Natural killer cell (primary cell): ENCODE results near the gene MAD2L2. TPM values are rescaled to one million over a fixed set of nuclear protein-coding genes. Genes with fewer than 3 reads are reported as not detected.

ENCODE experiments used
- ATAC-seq, 3 donors: fragments of 150-1000 bp in 2 of 3; fragments of 200-7000 bp in 1 of 3; cut with Tn5 transposase; 1 replicate in 1 of 3; 2 replicates in 2 of 3; pipeline ENCODE4 v1.10.0; 2021; ENCODE audit warnings: mild to moderate bottlenecking in 2 of 3, moderate library complexity in 2 of 3
- DNase-seq, 2 donors: peaks; one replicate each; pipeline versions ENCODE4 v3.0.0 to v3.0.0-alpha.2; 2013 to 2021; ENCODE audit warnings: mixed read lengths in 1 of 2
- H3K27ac ChIP-seq: one replicate; pipeline ENCODE4 v1.5.1; 2013; ENCODE audit warnings: mild to moderate bottlenecking, low read length
- H3K27me3 ChIP-seq: one replicate; pipeline ENCODE4 v1.6.1; 2013; ENCODE audit warnings: low read length; ENCODE audit not compliant: control insufficient read depth, insufficient read depth
- H3K36me3 ChIP-seq: one replicate; pipeline ENCODE4 v1.6.1; 2013; ENCODE audit warnings: low read length; ENCODE audit not compliant: control insufficient read depth, insufficient read depth
- H3K4me1 ChIP-seq: one replicate; pipeline ENCODE4 v1.6.1; 2013; ENCODE audit warnings: low read length; ENCODE audit not compliant: control insufficient read depth, insufficient read depth
- H3K4me3 ChIP-seq: one replicate; pipeline ENCODE4 v1.5.1; 2013; ENCODE audit warnings: low read length
- H3K9me3 ChIP-seq: one replicate; pipeline ENCODE4 v1.6.1; 2013; ENCODE audit warnings: low read length; ENCODE audit not compliant: control insufficient read depth, insufficient read depth
- H3K27ac Mint-ChIP-seq, 2 donors: one replicate each; pipeline ENCODE4 v1.8.0; 2022; ENCODE audit warnings: mild to moderate bottlenecking in 2 of 2, mixed read lengths in 2 of 2, moderate library complexity in 1 of 2
- H3K27me3 Mint-ChIP-seq, 2 donors: one replicate each; pipeline ENCODE4 v1.8.0; 2022; ENCODE audit warnings: low read depth in 2 of 2, mixed read lengths in 2 of 2
- H3K36me3 Mint-ChIP-seq: one replicate; pipeline ENCODE4 v1.8.0; 2022; ENCODE audit warnings: mixed read lengths
- H3K4me1 Mint-ChIP-seq, 2 donors: one replicate each; pipeline ENCODE4 v1.8.0; 2022; ENCODE audit warnings: mixed read lengths in 2 of 2
- H3K4me3 Mint-ChIP-seq: one replicate; pipeline ENCODE4 v1.8.0; 2022; ENCODE audit warnings: mild to moderate bottlenecking, moderate library complexity, mixed read lengths
- H3K9me3 Mint-ChIP-seq, 2 donors: one replicate each; pipeline ENCODE4 v1.8.0; 2022; ENCODE audit warnings: mixed read lengths in 2 of 2
- WGBS: methylation state at CpG from one replicate; pipeline ENCODE4 v1.1.7; 2013; ENCODE audit warnings: missing lambda C conversion rate; ENCODE audit not compliant: insufficient coverage; 5-methylcytosine and 5-hydroxymethylcytosine counted together
- intact Hi-C: fragments of 100-400 bp; cut with micrococcal nuclease; formaldehyde crosslinking; loops from one replicate; pipeline ENCODE4 v1.14.2; 2022
- total RNA-seq, 4 donors: library from RNA; stranded (reverse); fragments of 120-200 nt in 1 of 4; gene quantifications; one replicate each; pipeline versions ENCODE4 v1.2.3 to v1.2.4, GENCODE V29; 2013 to 2022
- TF ChIP-seq, protein P1 (sequence below): fragments of 200-600 bp; IDR thresholded peaks from one replicate; pipeline ENCODE4 v1.8.0; 2022; ENCODE audit warnings: antibody characterized with exemption

The MAD2L2 gene
- total RNA-seq, 3 donors from 2014 or later (not counting 1 experiment from before 2014, with no cell fraction given): 50.6 to 66.0 (median 60.4) TPM

DNA sequence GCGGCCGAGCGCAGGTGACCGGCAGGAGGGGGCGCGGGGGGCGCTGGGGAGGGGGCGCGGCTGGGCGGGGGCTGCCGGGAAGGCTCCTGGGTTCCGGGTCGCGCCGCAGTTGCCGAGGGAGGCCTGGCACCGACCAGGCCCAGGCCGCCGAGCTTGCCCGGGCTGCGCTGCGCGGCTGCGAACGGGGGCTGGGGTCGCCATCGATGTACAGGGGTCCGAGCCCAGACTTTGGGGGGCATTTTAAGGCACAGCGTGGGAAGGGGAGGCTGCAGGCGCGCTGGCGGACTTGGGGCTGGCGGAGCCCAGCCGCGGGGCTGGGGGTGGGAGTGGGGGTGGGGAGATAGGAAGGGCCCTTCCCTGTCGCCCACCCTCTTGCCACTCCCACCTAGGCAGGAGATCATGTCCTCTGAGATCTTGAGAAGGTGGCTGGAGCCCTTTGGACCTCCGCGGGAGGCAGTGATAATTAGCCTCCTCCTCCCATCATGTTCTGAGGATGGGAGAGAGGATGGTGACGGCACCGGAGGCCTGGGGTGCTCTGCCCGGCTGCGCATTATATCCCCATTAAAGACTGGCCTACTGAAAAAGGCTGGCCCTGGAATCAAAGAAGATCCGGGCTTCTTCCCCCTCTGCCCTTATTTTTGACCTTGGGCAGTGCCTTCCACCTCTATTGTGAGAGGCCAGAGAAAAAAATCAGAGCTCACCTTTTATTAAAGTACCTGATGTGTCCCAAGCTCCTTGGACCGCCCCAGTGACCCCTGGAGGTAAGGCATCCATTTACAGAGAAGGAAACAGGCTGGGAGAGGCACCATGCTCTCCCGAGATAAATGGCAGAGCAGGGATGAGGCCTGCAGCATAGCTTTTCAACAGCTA lies 25.8 kb downstream of the MAD2L2 start:
- Mint-ChIP-seq H3K36me3 (no peaks in the 10 kb centered on the region), H3K27me3 (no peaks in the 10 kb centered on the region), H3K27ac (peak overlapping the region in 1 of 2 donors; percentile 44), H3K9me3 (no peaks in the 10 kb centered on the region), H3K4me3 (peak overlapping the region; percentile 76), H3K4me1 (peaks cover 9 to 29% of the 10 kb centered on the region in 2 donors)
- TF ChIP-seq, protein P1, sequence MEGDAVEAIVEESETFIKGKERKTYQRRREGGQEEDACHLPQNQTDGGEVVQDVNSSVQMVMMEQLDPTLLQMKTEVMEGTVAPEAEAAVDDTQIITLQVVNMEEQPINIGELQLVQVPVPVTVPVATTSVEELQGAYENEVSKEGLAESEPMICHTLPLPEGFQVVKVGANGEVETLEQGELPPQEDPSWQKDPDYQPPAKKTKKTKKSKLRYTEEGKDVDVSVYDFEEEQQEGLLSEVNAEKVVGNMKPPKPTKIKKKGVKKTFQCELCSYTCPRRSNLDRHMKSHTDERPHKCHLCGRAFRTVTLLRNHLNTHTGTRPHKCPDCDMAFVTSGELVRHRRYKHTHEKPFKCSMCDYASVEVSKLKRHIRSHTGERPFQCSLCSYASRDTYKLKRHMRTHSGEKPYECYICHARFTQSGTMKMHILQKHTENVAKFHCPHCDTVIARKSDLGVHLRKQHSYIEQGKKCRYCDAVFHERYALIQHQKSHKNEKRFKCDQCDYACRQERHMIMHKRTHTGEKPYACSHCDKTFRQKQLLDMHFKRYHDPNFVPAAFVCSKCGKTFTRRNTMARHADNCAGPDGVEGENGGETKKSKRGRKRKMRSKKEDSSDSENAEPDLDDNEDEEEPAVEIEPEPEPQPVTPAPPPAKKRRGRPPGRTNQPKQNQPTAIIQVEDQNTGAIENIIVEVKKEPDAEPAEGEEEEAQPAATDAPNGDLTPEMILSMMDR: no peak
- ATAC-seq: peak; percentile 4
- H3K9me3 ChIP-seq: no peaks in the 10 kb centered on the region
- intact Hi-C loops: loop anchor here (10.0 kb wide), 1 partner anchor 150 kb away; the partner anchor contains the start of genes CLCN6 and MTHFR
- no peaks in the 10 kb centered on the region for H3K36me3 ChIP-seq
- H3K27ac ChIP-seq: no peak overlapping the region
- H3K4me1 ChIP-seq: peaks cover 32% of the 10 kb centered on the region
- DNase-seq: no peak
- 13% methylated on average over 43 of the region's 45 CpGs for WGBS
- H3K4me3 ChIP-seq: peak overlapping the region; percentile 33
- no peaks in the 10 kb centered on the region for H3K27me3 ChIP-seq

DNA sequence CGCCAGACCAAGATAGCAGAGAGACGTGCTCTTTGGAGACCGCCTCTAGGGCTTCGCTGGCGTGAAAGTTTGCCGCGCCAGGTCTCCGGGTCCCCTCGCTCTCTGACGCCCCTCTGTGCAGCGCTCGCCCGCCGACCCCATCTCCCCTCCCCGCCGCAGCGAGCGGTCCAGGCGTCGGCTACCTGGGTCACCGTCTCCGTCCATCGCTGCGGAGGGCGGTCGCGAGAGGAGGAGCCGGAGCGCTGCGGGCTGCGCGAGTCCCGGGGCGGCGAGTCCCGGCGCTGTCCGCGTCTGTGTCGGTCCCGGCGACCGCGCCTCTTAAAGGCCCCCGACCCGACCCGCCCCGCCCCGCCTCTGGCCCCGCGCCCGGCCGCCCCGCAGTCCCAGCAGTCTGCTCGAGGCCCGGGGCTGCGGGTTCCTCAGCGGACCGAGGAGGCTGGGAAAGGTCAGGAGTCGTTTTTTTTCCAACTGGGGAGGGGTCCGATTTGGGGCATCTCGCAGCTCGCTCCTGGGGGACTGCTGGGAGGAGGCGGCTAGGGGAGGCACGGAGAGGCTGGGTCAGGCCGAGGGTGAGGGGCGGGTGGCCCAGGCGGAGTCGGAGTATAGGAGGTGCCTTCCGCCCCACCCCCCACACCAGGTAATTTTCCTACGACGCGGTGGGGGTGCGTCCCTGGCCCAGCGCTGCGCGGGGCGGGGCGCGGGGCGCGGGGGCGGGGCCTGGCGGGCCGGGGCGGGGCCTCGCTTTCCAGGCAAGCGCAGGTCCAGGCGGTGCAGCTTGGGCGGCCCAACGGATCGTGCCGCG lies 26.6 kb downstream of the MAD2L2 start, which contains the start of the genes FBXO2 and FBXO44:
FBXO2 (minus strand) TSS at position 293 of the 802 bp plus-strand sequence; CDS start at position 204, 89 bp downstream.
FBXO44 (plus strand) TSS at position 741 of the 802 bp plus-strand sequence. CDS start 959 bp downstream, outside the sequence.
- DNase-seq (peak; percentile 53 to 77), ATAC-seq (peak; percentile 57 to 69 (median 65))
- 12% methylated on average over 91 of the region's 94 CpGs for WGBS
- Histone ChIP-seq H3K4me3 (peak within 1 kb of the TSS; percentile 61), H3K27me3 (no peaks in the 10 kb centered on the region), H3K27ac (no peak within 1 kb of the TSS), H3K36me3 (no peaks in the 10 kb centered on the region), H3K9me3 (no peaks in the 10 kb centered on the region), H3K4me1 (peaks cover 40% of the 10 kb centered on the region)
- Mint-ChIP-seq H3K27ac (peak within 1 kb of the TSS in 1 of 2 donors; percentile 44), H3K4me3 (peak within 1 kb of the TSS; percentile 76), H3K36me3 (no peaks in the 10 kb centered on the region), H3K27me3 (no peaks in the 10 kb centered on the region), H3K4me1 (peaks cover 9 to 35% of the 10 kb centered on the region in 2 donors), H3K9me3 (no peaks in the 10 kb centered on the region)
- TF ChIP-seq, protein P1: no peak
- intact Hi-C loops: loop anchor here (10.0 kb wide), 1 partner anchor 150 kb away; the partner anchor contains the start of genes CLCN6 and MTHFR

DNA sequence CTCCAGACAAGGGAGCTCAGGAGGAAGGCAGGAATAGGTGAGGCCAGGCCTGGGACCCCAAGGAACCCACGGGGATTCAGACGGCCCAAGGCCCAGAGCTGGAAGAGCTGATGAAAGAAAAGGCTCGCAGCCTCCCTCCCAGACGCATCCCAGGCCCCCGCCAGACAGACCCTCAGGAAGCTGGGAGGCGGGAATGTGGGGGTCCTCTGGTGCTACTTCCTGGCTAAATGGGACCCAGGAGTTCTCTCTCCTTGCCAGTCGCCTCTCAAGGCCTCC lies 27.1 kb downstream of the MAD2L2 start:
- Mint-ChIP-seq H3K27ac (peak overlapping the region in 1 of 2 donors; percentile 44), H3K9me3 (no peaks in the 10 kb centered on the region), H3K4me1 (peaks cover 9 to 35% of the 10 kb centered on the region in 2 donors), H3K4me3 (peak overlapping the region; percentile 64), H3K36me3 (no peaks in the 10 kb centered on the region), H3K27me3 (no peaks in the 10 kb centered on the region)
- Histone ChIP-seq H3K4me3 (no peak overlapping the region), H3K36me3 (no peaks in the 10 kb centered on the region), H3K9me3 (no peaks in the 10 kb centered on the region), H3K27me3 (no peaks in the 10 kb centered on the region), H3K27ac (no peak overlapping the region), H3K4me1 (peaks cover 46% of the 10 kb centered on the region)
- DNase-seq: no peak
- no peak for ATAC-seq
- WGBS: 87% methylated on average over 7 of the region's 7 CpGs
- TF ChIP-seq, protein P1: no peak
- intact Hi-C loops: loop anchor here (10.0 kb wide), 1 partner anchor 151 kb away; the partner anchor contains the start of genes CLCN6 and MTHFR
